Uterus (tissue), 4 donors: ENCODE results near the gene LRP8. TPM values are rescaled to one million over a fixed set of nuclear protein-coding genes. Genes with fewer than 3 reads are reported as not detected.

Experiments
- DNase-seq, 2 donors: peaks; one replicate each; pipeline ENCODE4 v3.0.0-alpha.2; 2019 to 2020
- H3K27ac ChIP-seq, 2 donors: fragments of 200-600 bp; sonication (generic); 1 replicate in 1 of 2; 2 replicates in 1 of 2; pipeline ENCODE4 v1.5.1; 2016 to 2018
- H3K27me3 ChIP-seq, 2 donors: fragments of 200-600 bp; sonication (generic); one replicate each; pipeline ENCODE4 v1.5.1; 2018 to 2019; ENCODE audit warnings: control low read depth in 1 of 2
- H3K36me3 ChIP-seq, 2 donors: fragments of 200-600 bp; sonication (generic); one replicate each; pipeline ENCODE4 v1.5.1; 2019; ENCODE audit warnings: control low read depth in 1 of 2
- H3K4me1 ChIP-seq, 2 donors: fragments of 200-600 bp; sonication (generic); one replicate each; pipeline ENCODE4 v1.5.1; 2018 to 2019; ENCODE audit warnings: control low read depth in 1 of 2
- H3K4me3 ChIP-seq, 2 donors: fragments of 200-600 bp; sonication (generic); 1 replicate in 1 of 2; 2 replicates in 1 of 2; pipeline ENCODE4 v1.5.1; 2018 to 2019; ENCODE audit warnings: mild to moderate bottlenecking in 1 of 2
- H3K9me3 ChIP-seq, 2 donors: fragments of 200-600 bp; sonication (generic); one replicate each; pipeline ENCODE4 v1.5.1; 2019; ENCODE audit warnings: control low read depth in 1 of 2
- CTCF ChIP-seq, 4 experiments: fragments of 200-600 bp in 2 of 4; fragments of 450-650 bp in 2 of 4; sonication (generic) in 2 of 4; IDR thresholded peaks; one replicate each; pipeline ENCODE4 v1.5.1; 2016 to 2019; ENCODE audit warnings: antibody characterized with exemption in 4 of 4, mild to moderate bottlenecking in 2 of 4, moderate library complexity in 1 of 4
- POLR2A ChIP-seq, 2 donors: fragments of 450-650 bp; IDR thresholded peaks; one replicate each; pipeline ENCODE4 v1.6.1; 2016; ENCODE audit warnings: antibody characterized with exemption in 2 of 2, mild to moderate bottlenecking in 1 of 2, moderate library complexity in 1 of 2
- intact Hi-C: fragments of 100-400 bp; cut with DNase I; formaldehyde crosslinking; loops from one replicate; pipeline ENCODE4 v1.15.1; 2023; ENCODE audit warnings: low total_unique reads
- total RNA-seq, 4 donors: library from RNA; depleted of rRNA in 3 of 4; stranded (reverse); fragments of >200 nt in 3 of 4; gene quantifications; one replicate each; pipeline versions ENCODE4 v1.1.0 to v1.2.4, GENCODE V29; 2014 to 2023
- donor health status: DM: yes; HTN: yes; CAD: no.

LRP8 gene
- total RNA-seq, 4 donors from 2014 or later: 1.5 to 15.3 (median 8.5) TPM

GRCh38 chr1:53238197-53239155 lies 89.4 kb downstream of the LRP8 start, which contains the start of gene MAGOH:
MAGOH (minus strand) TSS chr1:53238518; CDS start chr1:53238448, 70 bp downstream.
- TF ChIP-seq CTCF (IDR thresholded peaks at IDR 0.05): peak in 1 of 4 experiments; percentile 42
- peak; percentile 55 to 81 for TF ChIP-seq POLR2A (IDR thresholded peaks at IDR 0.05)
- Histone ChIP-seq H3K27me3 (no peaks in the 10 kb centered on the region), H3K36me3 (no peaks in the 10 kb centered on the region), H3K9me3 (no peaks in the 10 kb centered on the region), H3K27ac (peak within 1 kb of the TSS; percentile 63 to 80), H3K4me3 (peak within 1 kb of the TSS; percentile 97 to 100), H3K4me1 (peaks cover 0 to 5% of the 10 kb centered on the region in 2 donors)
- DNase-seq: peak; percentile 92 to 94
- intact Hi-C loops: no loop called here

- DNase-seq: no peak
- no peaks in the 10 kb centered on the region for H3K9me3 ChIP-seq
- no peaks in the 10 kb centered on the region for H3K27me3 ChIP-seq
- H3K4me3 ChIP-seq: peak overlapping the region; percentile 97 to 100
- H3K27ac ChIP-seq: peak overlapping the region; percentile 63 to 80
- H3K4me1 ChIP-seq: peaks cover 0 to 5% of the 10 kb centered on the region in 2 donors
- TF ChIP-seq POLR2A (IDR thresholded peaks at IDR 0.05) (no peak), CTCF (IDR thresholded peaks at IDR 0.05) (no peak)
- intact Hi-C loops: no loop called here
- H3K36me3 ChIP-seq: no peaks in the 10 kb centered on the region
Measured at GRCh38 chr1:53237638-53238037, 90.2 kb downstream of the LRP8 start.

GRCh38 chr1:53220962-53221286 lies 106.9 kb downstream of the LRP8 start:
- no peaks in the 10 kb centered on the region for H3K36me3 ChIP-seq
- no peaks in the 10 kb centered on the region for H3K27me3 ChIP-seq
- H3K9me3 ChIP-seq: no peaks in the 10 kb centered on the region
- intact Hi-C loops: no loop called here
- TF ChIP-seq CTCF (IDR thresholded peaks at IDR 0.05): no peak
- no peak for TF ChIP-seq POLR2A (IDR thresholded peaks at IDR 0.05)
- peak overlapping the region; percentile 52 to 91 for H3K4me3 ChIP-seq
- H3K4me1 ChIP-seq: no peaks in the 10 kb centered on the region
- no peak for DNase-seq
- H3K27ac ChIP-seq: peak overlapping the region; percentile 92 to 95

GRCh38 chr1:53220171-53220961 lies 107.5 kb downstream of the LRP8 start, which contains the start of gene CZIB:
CZIB (minus strand) TSS chr1:53220634; CDS start chr1:53220575, 59 bp downstream.
- peak within 1 kb of the TSS; percentile 92 to 95 for H3K27ac ChIP-seq
- H3K36me3 ChIP-seq: no peaks in the 10 kb centered on the region
- H3K27me3 ChIP-seq: no peaks in the 10 kb centered on the region
- H3K4me3 ChIP-seq: peak within 1 kb of the TSS; percentile 52 to 91
- intact Hi-C loops: no loop called here
- no peaks in the 10 kb centered on the region for H3K9me3 ChIP-seq
- peak; percentile 79 to 95 for TF ChIP-seq POLR2A (IDR thresholded peaks at IDR 0.05)
- TF ChIP-seq CTCF (IDR thresholded peaks at IDR 0.05): peak in 1 of 4 experiments; percentile 17
- DNase-seq: peak; percentile 89 to 95
- no peaks in the 10 kb centered on the region for H3K4me1 ChIP-seq
